ENCODE data around the gene KNOP1. TPM values are rescaled to one million over a fixed set of nuclear protein-coding genes. Genes with fewer than 3 reads are reported as not detected.

The KNOP1 gene
- total and polyA plus RNA-seq, 2 donors (not counting 3 experiments of a cell fraction or from before 2014, with no cell fraction given), result 6.7 to 33.5 TPM

DNA sequence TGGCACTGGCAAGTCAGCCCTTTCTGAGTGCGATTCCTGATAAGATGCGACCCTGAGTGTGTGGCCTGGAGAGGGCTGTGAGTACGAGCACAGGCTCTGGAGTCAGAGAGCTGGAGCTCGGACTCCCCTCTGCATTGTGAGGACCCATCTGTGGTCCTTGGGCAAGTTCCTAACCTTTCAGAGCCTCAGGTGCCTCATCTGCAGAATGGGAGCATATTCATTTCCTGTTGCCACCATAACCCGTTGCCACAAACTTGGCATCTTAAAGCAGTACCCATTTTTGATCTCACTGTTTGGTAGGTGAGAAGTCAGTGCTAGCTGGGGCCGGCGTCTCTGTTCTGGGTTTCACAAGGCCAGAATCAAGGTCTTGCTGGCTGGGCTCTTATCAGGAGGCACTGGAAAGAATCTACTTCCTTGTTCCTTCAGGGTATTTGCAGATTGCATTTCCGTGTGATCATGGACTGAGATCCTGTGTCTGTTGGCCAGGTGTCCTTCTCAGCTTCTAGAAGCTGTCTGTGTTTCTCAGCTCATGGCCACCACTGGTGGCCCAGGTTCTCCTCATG is 20.2 kb downstream of the KNOP1 start:
- peaks cover 4 to 14% of the 10 kb centered on the region in 2 experiments for H3K36me3 ChIP-seq (ENCODE audit: control insufficient read depth in 2 of 2, extremely low read depth in 1 of 2, insufficient read depth in 2 of 2, low read length in 2 of 2)
- POLR2A ChIA-PET, result no interaction called here
- H3K27me3 ChIP-seq (ENCODE audit: control insufficient read depth in 2 of 2, insufficient read depth in 2 of 2, low read length in 2 of 2), result no peaks in the 10 kb centered on the region
- DNase-seq (ENCODE audit: low read depth, low spot score) (no peak), FAIRE-seq (no peak)
- H3K4me3 ChIP-seq (replicated peaks in 1 of 3; ENCODE audit: insufficient read depth in 1 of 3, low read depth in 1 of 3, low read length in 3 of 3), result no peak overlapping the region
- H3K9me1 ChIP-seq (replicated peaks; ENCODE audit: control insufficient read depth, extremely low read depth, insufficient read depth, low read length), result no peaks in the 10 kb centered on the region
- H4K20me1 ChIP-seq (replicated peaks; ENCODE audit: control insufficient read depth, extremely low read depth, insufficient read depth, low read length), result no peaks in the 10 kb centered on the region
- dilution Hi-C loops (cut with MboI; ENCODE audit: extremely low pct_ligation_motif_present, low sequenced_read_pairs), result no loop called here
- TF ChIP-seq, protein P1, sequence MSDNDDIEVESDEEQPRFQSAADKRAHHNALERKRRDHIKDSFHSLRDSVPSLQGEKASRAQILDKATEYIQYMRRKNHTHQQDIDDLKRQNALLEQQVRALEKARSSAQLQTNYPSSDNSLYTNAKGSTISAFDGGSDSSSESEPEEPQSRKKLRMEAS (IDR thresholded peaks at IDR 0.05; ENCODE audit: insufficient read depth, insufficient read length), result no peak
- TF ChIP-seq FOS (IDR thresholded peaks at IDR 0.05; ENCODE audit: borderline replicate concordance, insufficient read depth, low read length) (no peak), JUN (IDR thresholded peaks at IDR 0.05; ENCODE audit: borderline replicate concordance, insufficient read depth, insufficient read length, low read depth) (no peak), POLR2AphosphoS5 (IDR thresholded peaks at IDR 0.05; ENCODE audit: insufficient read depth, low read depth, low read length) (no peak), MYC (IDR thresholded peaks at IDR 0.05; ENCODE audit: low read depth, low read length) (no peak), POLR2A (IDR thresholded peaks at IDR 0.05; ENCODE audit: low read depth, low read length) (no peak), EZH2 (IDR thresholded peaks at IDR 0.05; ENCODE audit: borderline replicate concordance, low read depth, low read length, severe bottlenecking) (no peak), GATA2 (IDR thresholded peaks at IDR 0.05; ENCODE audit: insufficient read depth, insufficient read length, low read depth, low read length) (no peak)
- TF ChIP-seq, protein P2, sequence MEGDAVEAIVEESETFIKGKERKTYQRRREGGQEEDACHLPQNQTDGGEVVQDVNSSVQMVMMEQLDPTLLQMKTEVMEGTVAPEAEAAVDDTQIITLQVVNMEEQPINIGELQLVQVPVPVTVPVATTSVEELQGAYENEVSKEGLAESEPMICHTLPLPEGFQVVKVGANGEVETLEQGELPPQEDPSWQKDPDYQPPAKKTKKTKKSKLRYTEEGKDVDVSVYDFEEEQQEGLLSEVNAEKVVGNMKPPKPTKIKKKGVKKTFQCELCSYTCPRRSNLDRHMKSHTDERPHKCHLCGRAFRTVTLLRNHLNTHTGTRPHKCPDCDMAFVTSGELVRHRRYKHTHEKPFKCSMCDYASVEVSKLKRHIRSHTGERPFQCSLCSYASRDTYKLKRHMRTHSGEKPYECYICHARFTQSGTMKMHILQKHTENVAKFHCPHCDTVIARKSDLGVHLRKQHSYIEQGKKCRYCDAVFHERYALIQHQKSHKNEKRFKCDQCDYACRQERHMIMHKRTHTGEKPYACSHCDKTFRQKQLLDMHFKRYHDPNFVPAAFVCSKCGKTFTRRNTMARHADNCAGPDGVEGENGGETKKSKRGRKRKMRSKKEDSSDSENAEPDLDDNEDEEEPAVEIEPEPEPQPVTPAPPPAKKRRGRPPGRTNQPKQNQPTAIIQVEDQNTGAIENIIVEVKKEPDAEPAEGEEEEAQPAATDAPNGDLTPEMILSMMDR (IDR thresholded peaks at IDR 0.05; ENCODE audit: extremely low read depth in 1 of 2, insufficient read depth in 1 of 2, low read depth in 1 of 2, low read length in 2 of 2), result no peak
- H3K4me2 ChIP-seq (ENCODE audit: insufficient read depth, low read length), result no peak overlapping the region
- no TSS peak for BruUV-seq (replicated peaks)
- H2AFZ ChIP-seq (ENCODE audit: low read depth, low read length), result no peak overlapping the region
- H3K9ac ChIP-seq (replicated peaks; ENCODE audit: extremely low read depth, insufficient read depth, low read length), result no peak overlapping the region
- CTCF ChIA-PET, result no interaction called here
- H3K9me3 ChIP-seq (replicated peaks; ENCODE audit: control insufficient read depth, insufficient read depth, low read length), result no peaks in the 10 kb centered on the region
- H3K4me1 ChIP-seq (ENCODE audit: control insufficient read depth, extremely low read depth, insufficient read depth, low read length), result peaks cover 17% of the 10 kb centered on the region
- H3K27ac ChIP-seq (ENCODE audit: insufficient read depth, low read depth, low read length), result no peak overlapping the region
- intact Hi-C loops (cut with micrococcal nuclease), result loop anchor here (10.0 kb wide), 1 partner anchor 93 kb away; no protein-coding TSS in a partner anchor
- no peaks in the 10 kb centered on the region for H3K79me2 ChIP-seq (ENCODE audit: control insufficient read depth, insufficient read depth, low read length)

All from endothelial cell of umbilical vein (primary cell).